Cardiac muscle cell (in vitro differentiated cells and primary cell): Measurements from ENCODE around the gene GRIN2B. TPM values are rescaled to one million over a fixed set of nuclear protein-coding genes. Genes with fewer than 3 reads are reported as not detected.

Experiments used
- DNase-seq, 2 donors: peaks; one replicate each; pipeline versions ENCODE4 v3.0.0 to v3.0.0-alpha.2; 2010 to 2017; ENCODE audit warnings: low read depth in 1 of 2, low spot score in 1 of 2
- H3K27ac ChIP-seq: fragments of 200-600 bp; sonication (generic); 2 replicates; pipeline ENCODE4 v1.5.1; 2016
- H3K27me3 ChIP-seq: fragments of 200-600 bp; sonication (generic); 2 replicates; pipeline ENCODE4 v1.6.0; 2016; ENCODE audit warnings: control low read depth
- H3K36me3 ChIP-seq: fragments of 200-600 bp; sonication (generic); 2 replicates; pipeline ENCODE4 v1.5.1; 2016; ENCODE audit warnings: control low read depth
- H3K4me1 ChIP-seq: fragments of 200-600 bp; sonication (generic); 2 replicates; pipeline ENCODE4 v1.8.1; 2017; ENCODE audit warnings: low read depth, mild to moderate bottlenecking, mixed run types
- H3K4me3 ChIP-seq: fragments of 200-600 bp; sonication (generic); 2 replicates; pipeline ENCODE4 v1.5.1; 2016; ENCODE audit warnings: mild to moderate bottlenecking
- H3K9me3 ChIP-seq: fragments of 200-600 bp; sonication (generic); 2 replicates; pipeline ENCODE4 v1.5.1; 2017; ENCODE audit warnings: low read depth, mild to moderate bottlenecking, control low read depth
- CTCF ChIP-seq: IDR thresholded peaks from 2 replicates; pipeline ENCODE4 v1.5.1; 2012; ENCODE audit warnings: low read depth, mild to moderate bottlenecking, low read length
- polyA plus RNA-seq: library from polyadenylated mRNA; unstranded; fragments of >200 nt; fragmentation: Nextera tagmentation; extraction: Ambion mirVana; gene quantifications from 2 replicates; pipeline ENCODE4 v1.2.1, GENCODE V29; 2016
- total RNA-seq: library from RNA; depleted of rRNA; stranded (reverse); fragments of >200 nt; gene quantifications from 2 replicates; pipeline ENCODE4 v1.2.3, GENCODE V29; 2016

The GRIN2B gene
- total and polyA plus RNA-seq, 2 experiments from 2014 or later: 0.06 TPM; not detected in 1

GRCh38 chr12:13959131-13959723, 22.2 kb downstream of the GRIN2B start:
- TF ChIP-seq CTCF: no peak
- Histone ChIP-seq H3K27me3 (no peaks in the 10 kb centered on the region), H3K4me3 (no peak overlapping the region), H3K36me3 (no peaks in the 10 kb centered on the region), H3K4me1 (no peaks in the 10 kb centered on the region), H3K27ac (no peak overlapping the region), H3K9me3 (no peaks in the 10 kb centered on the region)
- no peak for DNase-seq

GRCh38 chr12:13957576-13957975, 23.8 kb downstream of the GRIN2B start:
- H3K27me3 ChIP-seq: no peaks in the 10 kb centered on the region
- no peak overlapping the region for H3K4me3 ChIP-seq
- TF ChIP-seq CTCF: no peak
- no peaks in the 10 kb centered on the region for H3K4me1 ChIP-seq
- no peaks in the 10 kb centered on the region for H3K9me3 ChIP-seq
- no peaks in the 10 kb centered on the region for H3K36me3 ChIP-seq
- H3K27ac ChIP-seq: no peak overlapping the region
- no peak for DNase-seq

GRCh38 chr12:13956060-13956590, 25.3 kb downstream of the GRIN2B start:
- H3K4me1 ChIP-seq: no peaks in the 10 kb centered on the region
- no peaks in the 10 kb centered on the region for H3K9me3 ChIP-seq
- no peak overlapping the region for H3K4me3 ChIP-seq
- no peaks in the 10 kb centered on the region for H3K27me3 ChIP-seq
- H3K27ac ChIP-seq: no peak overlapping the region
- no peaks in the 10 kb centered on the region for H3K36me3 ChIP-seq
- DNase-seq: no peak
- no peak for TF ChIP-seq CTCF

GRCh38 chr12:13952096-13952495, 29.3 kb downstream of the GRIN2B start:
- no peak overlapping the region for H3K27ac ChIP-seq
- H3K36me3 ChIP-seq: no peaks in the 10 kb centered on the region
- no peaks in the 10 kb centered on the region for H3K4me1 ChIP-seq
- DNase-seq: no peak
- TF ChIP-seq CTCF: no peak
- H3K4me3 ChIP-seq: no peak overlapping the region
- no peaks in the 10 kb centered on the region for H3K27me3 ChIP-seq
- no peaks in the 10 kb centered on the region for H3K9me3 ChIP-seq

- Histone ChIP-seq H3K4me3 (no peak overlapping the region), H3K27me3 (no peaks in the 10 kb centered on the region), H3K9me3 (no peaks in the 10 kb centered on the region), H3K36me3 (no peaks in the 10 kb centered on the region), H3K4me1 (no peaks in the 10 kb centered on the region), H3K27ac (no peak overlapping the region)
- no peak for TF ChIP-seq CTCF
- no peak for DNase-seq
These were observed 30.9 kb downstream of the GRIN2B start for GRCh38 chr12:13950502-13950901.

- DNase-seq: no peak
- Histone ChIP-seq H3K27me3 (no peaks in the 10 kb centered on the region), H3K4me1 (no peaks in the 10 kb centered on the region), H3K27ac (no peak overlapping the region), H3K36me3 (no peaks in the 10 kb centered on the region), H3K9me3 (no peaks in the 10 kb centered on the region), H3K4me3 (no peak overlapping the region)
- no peak for TF ChIP-seq CTCF
These were observed 32.8 kb downstream of the GRIN2B start for GRCh38 chr12:13948621-13949020.
